SK-N-SH (cell line): Measurements from ENCODE around the gene AKAP9. TPM values are rescaled to one million over a fixed set of nuclear protein-coding genes. Genes with fewer than 3 reads are reported as not detected.

Source experiments
- CTCF ChIA-PET: fragments of 300-600, 350-600 bp; formaldehyde crosslinking; extraction: SDS; loops from one replicate; lab custom pipeline; 2021; lab: Yijun Ruan, JAX
- POLR2A ChIA-PET: fragments of 350-600 bp; sonication (Branson Sonifier 250); formaldehyde crosslinking; extraction: SDS; loops from one replicate; lab custom pipeline; 2020; ENCODE audit warnings: antibody characterized with exemption, inconsistent platforms; lab: Yijun Ruan, JAX
- DNase-seq: peaks from one replicate; pipeline ENCODE4 v3.0.0; 2012
- H2AFZ ChIP-seq: fragments of 200-600 bp; sonication (generic); 2 replicates; pipeline ENCODE4 v1.8.1; 2016; ENCODE audit warnings: antibody characterized with exemption, mild to moderate bottlenecking, low read depth
- H3F3A ChIP-seq: fragments of 200-600 bp; sonication (generic); replicated peaks from 2 replicates; pipeline ENCODE3; 2016; ENCODE audit warnings: antibody characterized with exemption, mild to moderate bottlenecking; ENCODE audit not compliant: insufficient read depth
- H3K27ac ChIP-seq, 2 experiments: fragments of 200-500 bp in 1 of 2; fragments of 200-600 bp in 1 of 2; sonication (Bioruptor generic) in 1 of 2; sonication (generic), shearing (Covaris generic) in 1 of 2; 2 replicates each; pipeline versions ENCODE4 v1.5.1 to v1.6.1; 2014 to 2016; ENCODE audit warnings: low read depth in 2 of 2, inconsistent platforms in 1 of 2, low read length in 1 of 2, mild to moderate bottlenecking in 1 of 2, mixed read lengths in 1 of 2
- H3K27me3 ChIP-seq: fragments of 200-600 bp; sonication (generic), shearing (Covaris generic); 2 replicates; pipeline ENCODE4 v1.6.1; 2016; ENCODE audit warnings: mixed run types; ENCODE audit not compliant: insufficient read depth
- H3K36me3 ChIP-seq, 2 experiments: fragments of 200-500 bp in 1 of 2; fragments of 200-600 bp in 1 of 2; sonication (Bioruptor generic) in 1 of 2; sonication (generic) in 1 of 2; replicated peaks in 1 of 2; 2 replicates each; pipeline versions ENCODE3 to v1.5.1; 2014 to 2016; ENCODE audit warnings: low read length in 1 of 2, mild to moderate bottlenecking in 1 of 2; ENCODE audit not compliant: insufficient read depth in 2 of 2, control insufficient read depth in 1 of 2
- H3K4me1 ChIP-seq, 2 experiments: fragments of 200-500 bp in 1 of 2; fragments of 200-600 bp in 1 of 2; sonication (Bioruptor generic) in 1 of 2; sonication (generic), shearing (Covaris generic) in 1 of 2; 2 replicates each; pipeline versions ENCODE4 v1.5.1 to v1.6.1; 2014 to 2016; ENCODE audit warnings: low read depth in 1 of 2, low read length in 1 of 2, mixed run types in 1 of 2; ENCODE audit not compliant: insufficient read depth in 2 of 2, control insufficient read depth in 1 of 2
- H3K4me2 ChIP-seq: fragments of 200-600 bp; sonication (generic), shearing (Covaris generic); 2 replicates; pipeline ENCODE4 v1.6.1; 2017; ENCODE audit warnings: mixed run types
- H3K4me3 ChIP-seq, 2 experiments: fragments of 200-500 bp in 1 of 2; fragments of 200-600 bp in 1 of 2; sonication (Bioruptor generic) in 1 of 2; sonication (generic), shearing (Covaris generic) in 1 of 2; 2 replicates each; pipeline versions ENCODE4 v1.5.1 to v1.8.1; 2014 to 2016; ENCODE audit warnings: low read depth in 2 of 2, inconsistent platforms in 1 of 2, low read length in 1 of 2, mild to moderate bottlenecking in 1 of 2, mixed read lengths in 1 of 2, moderate library complexity in 1 of 2
- H3K79me2 ChIP-seq: fragments of 200-600 bp; sonication (generic); 2 replicates; pipeline ENCODE4 v1.8.1; 2017; ENCODE audit warnings: mild to moderate bottlenecking; ENCODE audit not compliant: insufficient read depth
- H3K9ac ChIP-seq: fragments of 200-600 bp; sonication (generic); 2 replicates; pipeline ENCODE4 v1.6.1; 2017; ENCODE audit warnings: mixed run types
- H3K9me2 ChIP-seq: fragments of 200-600 bp; sonication (generic); 2 replicates; pipeline ENCODE4 v1.6.1; 2017; ENCODE audit warnings: mixed run types
- H3K9me3 ChIP-seq: fragments of 200-600 bp; sonication (generic); 2 replicates; pipeline ENCODE4 v1.6.1; 2017; ENCODE audit warnings: mixed run types, mild to moderate bottlenecking, moderate library complexity
- H4K20me1 ChIP-seq: fragments of 200-600 bp; sonication (generic); 2 replicates; pipeline ENCODE4 v1.6.1; 2017; ENCODE audit warnings: mild to moderate bottlenecking, mixed run types; ENCODE audit not compliant: insufficient read depth
- ELF1 ChIP-seq: IDR thresholded peaks from 2 replicates; pipeline ENCODE4 v1.4.0; 2012
- EP300 ChIP-seq, 2 experiments: IDR thresholded peaks; 2 replicates each; pipeline versions ENCODE4 v1.4.0 to v1.6.1; 2012; ENCODE audit warnings: borderline replicate concordance in 1 of 2, low read depth in 1 of 2, low read length in 1 of 2
- EZH2phosphoT487 ChIP-seq: fragments of 200-600 bp; sonication (generic); IDR thresholded peaks from 2 replicates; pipeline ENCODE4 v1.6.1; 2017; ENCODE audit warnings: low read depth, mixed run types, mild to moderate bottlenecking, antibody characterized with exemption, moderate library complexity, borderline replicate concordance
- FOXM1 ChIP-seq: IDR thresholded peaks from 2 replicates; pipeline ENCODE4 v1.4.0; 2012; ENCODE audit warnings: low read depth, mild to moderate bottlenecking
- JUND ChIP-seq: IDR thresholded peaks from 2 replicates; pipeline ENCODE4 v1.4.0; 2012
- MXI1 ChIP-seq: IDR thresholded peaks from 2 replicates; pipeline ENCODE4 v1.6.1; 2012; ENCODE audit warnings: mild to moderate bottlenecking, low read depth, low read length, improper control_type of control experiment
- RAD21 ChIP-seq: IDR thresholded peaks from 2 replicates; pipeline ENCODE4 v1.6.1; 2012; ENCODE audit warnings: mild to moderate bottlenecking, low read length
- RCOR1 ChIP-seq: fragments of 150-350 bp; IDR thresholded peaks from 2 replicates; pipeline ENCODE4 v1.6.1; 2017; ENCODE audit warnings: antibody characterized with exemption, low read length
- SMC3 ChIP-seq: IDR thresholded peaks from 2 replicates; pipeline ENCODE4 v1.6.1; 2012; ENCODE audit warnings: low read depth, low read length, improper control_type of control experiment
- TAF1 ChIP-seq: IDR thresholded peaks from 2 replicates; pipeline ENCODE4 v1.6.1; 2012; ENCODE audit warnings: low read depth, mild to moderate bottlenecking, low read length, moderate library complexity, borderline replicate concordance
- TCF12 ChIP-seq: IDR thresholded peaks from 2 replicates; pipeline ENCODE4 v1.4.0; 2012
- YY1 ChIP-seq: IDR thresholded peaks from 2 replicates; pipeline ENCODE4 v1.4.0; 2012; ENCODE audit warnings: low read depth, mild to moderate bottlenecking
- WGBS: methylation state at CpG from one replicate; pipeline ENCODE4 v1.1.6; 2017; ENCODE audit warnings: low lambda C conversion rate; 5-methylcytosine and 5-hydroxymethylcytosine counted together
- polyA plus RNA-seq, 3 experiments: library from polyadenylated mRNA; depleted of rRNA; stranded (reverse); fragments of >200 nt; gene quantifications; 2 replicates each; pipeline ENCODE4 v1.2.3, GENCODE V29; 2012
- TF ChIP-seq, protein P1 (sequence below): IDR thresholded peaks from 2 replicates; pipeline ENCODE4 v1.4.0; 2012; ENCODE audit warnings: low read depth
- TF ChIP-seq, protein P2 (sequence below): fragments of 150-350 bp; IDR thresholded peaks from 2 replicates; pipeline ENCODE4 v1.6.1; 2017; ENCODE audit warnings: antibody characterized with exemption, low read length, low read depth, borderline replicate concordance
- TF ChIP-seq, protein P3 (sequence below): IDR thresholded peaks from 2 replicates; pipeline ENCODE4 v1.4.0; 2012; ENCODE audit warnings: low read depth, borderline replicate concordance

AKAP9 gene
- polyA plus RNA-seq, 1 of the 3 experiments (the other 2 are of a cell fraction): 13.1 TPM

DNA sequence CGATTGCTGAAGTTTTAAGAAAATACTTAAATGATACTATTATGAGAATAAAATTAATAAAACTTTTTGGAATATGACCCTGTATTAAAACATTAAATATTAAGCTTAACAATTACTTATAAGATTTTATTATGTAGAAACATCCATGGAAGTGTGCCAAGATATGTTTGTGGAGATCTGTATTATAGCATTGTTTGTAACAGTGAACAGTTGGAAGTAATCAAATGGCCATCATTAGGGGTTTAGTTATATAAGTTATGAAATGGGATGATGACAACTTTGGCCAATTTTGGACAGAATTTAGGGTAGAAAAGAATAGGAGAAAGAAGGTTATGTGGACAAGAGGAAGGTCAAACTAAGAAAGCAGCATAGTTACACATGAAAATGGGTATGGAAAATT, 88.0 kb downstream of the AKAP9 start:
- TF ChIP-seq TAF1 (no peak), EZH2phosphoT487 (no peak), JUND (no peak), SMC3 (no peak)
- TF ChIP-seq, protein P1, sequence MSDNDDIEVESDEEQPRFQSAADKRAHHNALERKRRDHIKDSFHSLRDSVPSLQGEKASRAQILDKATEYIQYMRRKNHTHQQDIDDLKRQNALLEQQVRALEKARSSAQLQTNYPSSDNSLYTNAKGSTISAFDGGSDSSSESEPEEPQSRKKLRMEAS: no peak
- TF ChIP-seq, protein P2, sequence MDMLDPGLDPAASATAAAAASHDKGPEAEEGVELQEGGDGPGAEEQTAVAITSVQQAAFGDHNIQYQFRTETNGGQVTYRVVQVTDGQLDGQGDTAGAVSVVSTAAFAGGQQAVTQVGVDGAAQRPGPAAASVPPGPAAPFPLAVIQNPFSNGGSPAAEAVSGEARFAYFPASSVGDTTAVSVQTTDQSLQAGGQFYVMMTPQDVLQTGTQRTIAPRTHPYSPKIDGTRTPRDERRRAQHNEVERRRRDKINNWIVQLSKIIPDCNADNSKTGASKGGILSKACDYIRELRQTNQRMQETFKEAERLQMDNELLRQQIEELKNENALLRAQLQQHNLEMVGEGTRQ: no peak
- ChIA-PET POLR2A (no interaction called here), CTCF (no interaction called here)
- peaks cover 51 to 63% of the 10 kb centered on the region in 2 experiments for H3K36me3 ChIP-seq
- 96% methylated on average over 1 of the region's 1 CpG for WGBS
- no peak overlapping the region for H3K27ac ChIP-seq
- no peaks in the 10 kb centered on the region for H3K27me3 ChIP-seq
- 0 out of 2 replicates have a peak, but pooled peaks cover 2% of the 10 kb centered on the region for H3K9me2 ChIP-seq
- peaks cover 22% of the 10 kb centered on the region for H3F3A ChIP-seq
- no peak overlapping the region for H3K4me2 ChIP-seq
- no peak overlapping the region for H3K9ac ChIP-seq
- no peaks in the 10 kb centered on the region for H4K20me1 ChIP-seq
- H3K79me2 ChIP-seq: no peaks in the 10 kb centered on the region
- H2AFZ ChIP-seq: no peak overlapping the region
- no peaks in the 10 kb centered on the region for H3K9me3 ChIP-seq
- no peak for DNase-seq
- no peak overlapping the region for H3K4me3 ChIP-seq
- peaks cover 0 to 12% of the 10 kb centered on the region in 2 experiments; a peak in 1 of 4 replicates for H3K4me1 ChIP-seq

DNA sequence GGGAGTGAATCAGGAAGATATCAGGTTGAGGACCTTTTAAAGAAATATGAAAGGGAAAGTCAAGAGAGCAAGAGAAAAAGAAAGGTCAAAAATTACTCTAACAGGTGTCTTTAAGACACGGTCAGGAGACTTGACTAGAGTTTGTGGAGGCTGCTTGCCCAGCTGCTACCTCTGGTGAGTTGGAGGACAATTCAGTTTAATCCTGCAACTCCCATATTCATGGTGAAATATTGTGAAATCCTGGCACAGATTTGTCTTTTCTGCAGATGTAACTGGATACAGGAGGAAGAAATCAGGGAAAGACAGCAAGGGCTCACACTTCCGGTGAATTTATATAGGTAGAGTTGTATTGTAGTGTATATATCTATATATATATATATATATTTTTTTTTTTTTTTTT, 93.5 kb downstream of the AKAP9 start:
- ChIA-PET POLR2A (no interaction called here), CTCF (no interaction called here)
- no peak for DNase-seq
- H4K20me1 ChIP-seq: no peaks in the 10 kb centered on the region
- no peaks in the 10 kb centered on the region for H3K79me2 ChIP-seq
- no peaks in the 10 kb centered on the region for H3K4me1 ChIP-seq
- TF ChIP-seq FOXM1 (no peak), ELF1 (no peak), RAD21 (no peak), YY1 (no peak), TCF12 (no peak), RCOR1 (no peak), MXI1 (no peak)
- WGBS: 91% methylated on average over 2 of the region's 2 CpGs
- H3F3A ChIP-seq: no peaks in the 10 kb centered on the region
- H2AFZ ChIP-seq: no peak overlapping the region
- H3K9ac ChIP-seq: no peak overlapping the region
- H3K27me3 ChIP-seq: no peaks in the 10 kb centered on the region
- no peak overlapping the region for H3K4me3 ChIP-seq
- no peaks in the 10 kb centered on the region for H3K9me3 ChIP-seq
- peaks cover 40 to 72% of the 10 kb centered on the region in 2 experiments for H3K36me3 ChIP-seq
- H3K4me2 ChIP-seq: no peak overlapping the region
- no peak overlapping the region for H3K27ac ChIP-seq
- no peaks in the 10 kb centered on the region for H3K9me2 ChIP-seq

DNA sequence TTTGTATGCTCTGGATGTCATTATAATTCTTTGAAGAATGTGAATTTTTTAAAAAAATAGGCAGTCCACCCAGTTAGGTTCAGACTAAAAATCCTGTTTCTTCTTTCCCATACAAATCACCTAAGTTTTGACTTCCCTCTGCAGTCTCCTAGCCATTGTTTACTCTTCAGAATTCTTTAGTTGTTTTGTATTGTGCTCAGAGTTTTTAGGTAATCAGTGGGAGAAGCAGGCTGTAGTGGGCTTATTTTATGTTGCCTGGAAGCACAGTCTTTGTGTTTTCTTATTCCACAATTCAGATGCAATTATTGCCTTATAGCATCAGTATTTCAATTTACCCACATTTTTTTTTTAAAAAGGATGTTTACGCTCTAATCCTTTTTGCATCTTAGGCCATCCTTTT, 94.9 kb downstream of the AKAP9 start:
- WGBS: 93% methylated on average over 1 of the region's 1 CpG
- ChIA-PET CTCF (no interaction called here), POLR2A (no interaction called here)
- Histone ChIP-seq H3F3A (no peaks in the 10 kb centered on the region), H3K4me2 (no peak overlapping the region), H3K27ac (no peak overlapping the region), H3K36me3 (peaks cover 40 to 69% of the 10 kb centered on the region in 2 experiments), H3K79me2 (no peaks in the 10 kb centered on the region), H2AFZ (no peak overlapping the region), H3K4me3 (no peak overlapping the region), H3K4me1 (no peaks in the 10 kb centered on the region), H3K27me3 (no peaks in the 10 kb centered on the region), H3K9me2 (no peaks in the 10 kb centered on the region), H4K20me1 (no peaks in the 10 kb centered on the region), H3K9me3 (no peaks in the 10 kb centered on the region), H3K9ac (no peak overlapping the region)
- no peak for TF ChIP-seq EP300 (IDR thresholded peaks at IDR 0.05; ENCODE audit: borderline replicate concordance in 1 of 2, low read depth in 1 of 2, low read length in 1 of 2)
- TF ChIP-seq, protein P3, sequence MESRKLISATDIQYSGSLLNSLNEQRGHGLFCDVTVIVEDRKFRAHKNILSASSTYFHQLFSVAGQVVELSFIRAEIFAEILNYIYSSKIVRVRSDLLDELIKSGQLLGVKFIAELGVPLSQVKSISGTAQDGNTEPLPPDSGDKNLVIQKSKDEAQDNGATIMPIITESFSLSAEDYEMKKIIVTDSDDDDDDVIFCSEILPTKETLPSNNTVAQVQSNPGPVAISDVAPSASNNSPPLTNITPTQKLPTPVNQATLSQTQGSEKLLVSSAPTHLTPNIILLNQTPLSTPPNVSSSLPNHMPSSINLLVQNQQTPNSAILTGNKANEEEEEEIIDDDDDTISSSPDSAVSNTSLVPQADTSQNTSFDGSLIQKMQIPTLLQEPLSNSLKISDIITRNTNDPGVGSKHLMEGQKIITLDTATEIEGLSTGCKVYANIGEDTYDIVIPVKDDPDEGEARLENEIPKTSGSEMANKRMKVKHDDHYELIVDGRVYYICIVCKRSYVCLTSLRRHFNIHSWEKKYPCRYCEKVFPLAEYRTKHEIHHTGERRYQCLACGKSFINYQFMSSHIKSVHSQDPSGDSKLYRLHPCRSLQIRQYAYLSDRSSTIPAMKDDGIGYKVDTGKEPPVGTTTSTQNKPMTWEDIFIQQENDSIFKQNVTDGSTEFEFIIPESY: no peak
- no peak for DNase-seq
